ENCODE measurements around the gene ITIH1.

- TF ChIP-seq SMC3 (conservative IDR thresholded peaks at IDR 0.05; ENCODE audit: poor library complexity) (no peak), CTCF (IDR thresholded peaks at IDR 0.05; ENCODE audit: poor library complexity, severe bottlenecking) (no peak), POLR2AphosphoS5 (IDR thresholded peaks at IDR 0.05) (no peak), TAF1 (IDR thresholded peaks at IDR 0.05; ENCODE audit: low read depth) (no peak)
Measured at GRCh38 chr3:52788890-52789745, 11.7 kb downstream of the ITIH1 start.
